ENCODE results near the gene KLHL17. TPM values are rescaled to one million over a fixed set of nuclear protein-coding genes. Genes with fewer than 3 reads are reported as not detected.

The KLHL17 gene
- total RNA-seq, 1 experiment from 2014 or later: 41.4 TPM

- no CpG with 5 or more reads among the region's 65 CpGs for WGBS (ENCODE audit: extremely low coverage, insufficient read length, low lambda C conversion rate)
- H3K79me1 ChIP-seq (ENCODE audit: insufficient read depth, low read depth, low read length, poor library complexity, severe bottlenecking): no peaks in the 10 kb centered on the region
- H2BK15ac ChIP-seq (ENCODE audit: low read depth, low read length): no peak overlapping the region
- H3K9ac ChIP-seq (ENCODE audit: extremely low read depth, insufficient read length, low read length): no peak overlapping the region
- peaks cover 7% of the 10 kb centered on the region for H3K23me2 ChIP-seq (ENCODE audit: insufficient read length, low read depth, low read length, poor library complexity, severe bottlenecking)
- no peak overlapping the region for H2BK12ac ChIP-seq (ENCODE audit: insufficient read length, low read depth, low read length)
- Mint-ChIP-seq H3K4me1 (peaks cover 17 to 25% of the 10 kb centered on the region in 2 experiments), H3K4me3 (peak overlapping the region; percentile 54 to 77), H3K36me3 (ENCODE audit: insufficient read depth in 1 of 3, low read depth in 3 of 3) (peaks cover 0 to 4% (median 0%) of the 10 kb centered on the region in 3 experiments; a peak in 3 of 7 replicates), H3K27ac (no peak overlapping the region), H3K9me3 (peaks cover 4 to 5% of the 10 kb centered on the region in 2 experiments; a peak in 2 of 5 replicates), H3K27me3 (ENCODE audit: low read depth) (peaks cover 90% of the 10 kb centered on the region)
- H3K23ac ChIP-seq (ENCODE audit: insufficient read length, low read depth, low read length): no peak overlapping the region
- H2BK20ac ChIP-seq (ENCODE audit: low read depth, low read length, poor library complexity, severe bottlenecking): no peak overlapping the region
- H4K20me1 ChIP-seq (ENCODE audit: control insufficient read depth, insufficient read depth, insufficient read length): peaks cover 10% of the 10 kb centered on the region
- no peak overlapping the region for H3K18ac ChIP-seq (ENCODE audit: insufficient read length, low read depth, low read length)
- no peaks in the 10 kb centered on the region for H3K9me3 ChIP-seq (ENCODE audit: control insufficient read depth, low read depth, low read length)
- H4K91ac ChIP-seq (ENCODE audit: insufficient read length, low read depth, low read length): no peak overlapping the region
- H3K27ac ChIP-seq (ENCODE audit: insufficient read length, low read depth, low read length): no peak overlapping the region
- H3K79me2 ChIP-seq (ENCODE audit: insufficient read depth, low read length): no peaks in the 10 kb centered on the region
- H3K56ac ChIP-seq (ENCODE audit: insufficient read length, low read depth, low read length): no peak overlapping the region
- no peak for DNase-seq
- TF ChIP-seq, protein P1, sequence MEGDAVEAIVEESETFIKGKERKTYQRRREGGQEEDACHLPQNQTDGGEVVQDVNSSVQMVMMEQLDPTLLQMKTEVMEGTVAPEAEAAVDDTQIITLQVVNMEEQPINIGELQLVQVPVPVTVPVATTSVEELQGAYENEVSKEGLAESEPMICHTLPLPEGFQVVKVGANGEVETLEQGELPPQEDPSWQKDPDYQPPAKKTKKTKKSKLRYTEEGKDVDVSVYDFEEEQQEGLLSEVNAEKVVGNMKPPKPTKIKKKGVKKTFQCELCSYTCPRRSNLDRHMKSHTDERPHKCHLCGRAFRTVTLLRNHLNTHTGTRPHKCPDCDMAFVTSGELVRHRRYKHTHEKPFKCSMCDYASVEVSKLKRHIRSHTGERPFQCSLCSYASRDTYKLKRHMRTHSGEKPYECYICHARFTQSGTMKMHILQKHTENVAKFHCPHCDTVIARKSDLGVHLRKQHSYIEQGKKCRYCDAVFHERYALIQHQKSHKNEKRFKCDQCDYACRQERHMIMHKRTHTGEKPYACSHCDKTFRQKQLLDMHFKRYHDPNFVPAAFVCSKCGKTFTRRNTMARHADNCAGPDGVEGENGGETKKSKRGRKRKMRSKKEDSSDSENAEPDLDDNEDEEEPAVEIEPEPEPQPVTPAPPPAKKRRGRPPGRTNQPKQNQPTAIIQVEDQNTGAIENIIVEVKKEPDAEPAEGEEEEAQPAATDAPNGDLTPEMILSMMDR (conservative IDR thresholded peaks at IDR 0.05): no peak
- H3K27me3 ChIP-seq (ENCODE audit: insufficient read depth, low read length): peaks cover 83% of the 10 kb centered on the region
- no peak overlapping the region for H4K5ac ChIP-seq (ENCODE audit: insufficient read length, low read depth, low read length)
- no peak overlapping the region for H3K4ac ChIP-seq (ENCODE audit: low read depth, low read length)
- no peak overlapping the region for H3T11ph ChIP-seq (ENCODE audit: low read length)
- no peak overlapping the region for H2AK5ac ChIP-seq (ENCODE audit: insufficient read length, low read length)
- no peak overlapping the region for H3K4me2 ChIP-seq (ENCODE audit: insufficient read depth, insufficient read length, low read length)
- H3K14ac ChIP-seq (ENCODE audit: insufficient read depth, low read length): no peak overlapping the region
- no peaks in the 10 kb centered on the region for H3K4me1 ChIP-seq (ENCODE audit: insufficient read depth, low read length)
- no peak overlapping the region for H2BK120ac ChIP-seq (ENCODE audit: low read depth, low read length, poor library complexity, severe bottlenecking)
- H2AFZ ChIP-seq (ENCODE audit: low read length): no peak overlapping the region
- no peak overlapping the region for H4K8ac ChIP-seq (replicated peaks; ENCODE audit: insufficient read length, low read depth, low read length)
- no peak overlapping the region for H2BK5ac ChIP-seq (ENCODE audit: insufficient read length, low read length)
Observed at GRCh38 chr1:925561-926421, 34.6 kb upstream of the KLHL17 start.

Data from H9 (cell line).